CD4-positive, alpha-beta T cell (primary cell): ENCODE results near the gene ATP5F1D. TPM values are rescaled to one million over a fixed set of nuclear protein-coding genes. Genes with fewer than 3 reads are reported as not detected.

ENCODE experiments used
- ATAC-seq: fragments of 200-7000 bp; cut with Tn5 transposase; one replicate; pipeline ENCODE4 v1.10.0; 2022; ENCODE audit warnings: mild to moderate bottlenecking; ENCODE audit not compliant: poor library complexity
- CTCF ChIA-PET: fragments of 350-600 bp; sonication (Branson Sonifier 250); formaldehyde crosslinking; loops from one replicate; lab custom pipeline; 2021; ENCODE audit warnings: antibody characterized with exemption, inconsistent platforms; lab: Charles Lee
- POLR2A ChIA-PET: fragments of 350-600 bp; sonication (Branson Sonifier 250); formaldehyde crosslinking; loops from one replicate; lab custom pipeline; 2021; ENCODE audit warnings: antibody characterized with exemption, inconsistent platforms; lab: Charles Lee
- DNase-seq, 14 experiments: peaks; one replicate each; pipeline ENCODE4 v3.0.0-alpha.2; 2013 to 2020; ENCODE audit warnings: mixed read lengths in 2 of 14
- H3K27ac ChIP-seq, 2 donors: one replicate each; pipeline versions ENCODE4 v1.5.1 to v1.7.0; 2013; ENCODE audit warnings: low read length in 2 of 2, low read depth in 1 of 2, mild to moderate bottlenecking in 1 of 2
- H3K27me3 ChIP-seq, 2 experiments: 1 replicate in 1 of 2; 2 replicates in 1 of 2; pipeline versions ENCODE4 v1.6.1 to v1.7.0; 2013; ENCODE audit warnings: low read length in 2 of 2, control low read depth in 1 of 2, mild to moderate bottlenecking in 1 of 2, moderate library complexity in 1 of 2; ENCODE audit not compliant: insufficient read depth in 2 of 2, control insufficient read depth in 1 of 2
- H3K36me3 ChIP-seq: one replicate; pipeline ENCODE4 v1.6.1; 2013; ENCODE audit warnings: low read length, control low read depth; ENCODE audit not compliant: insufficient read depth
- H3K4me1 ChIP-seq: one replicate; pipeline ENCODE4 v1.6.1; 2013; ENCODE audit warnings: low read length, control low read depth; ENCODE audit not compliant: insufficient read depth
- H3K4me3 ChIP-seq: one replicate; pipeline ENCODE4 v1.5.1; 2013; ENCODE audit warnings: mild to moderate bottlenecking, low read length, moderate library complexity
- H3K9me3 ChIP-seq, 2 experiments: 1 replicate in 1 of 2; 2 replicates in 1 of 2; pipeline versions ENCODE4 v1.6.1 to v1.7.0; 2013; ENCODE audit warnings: low read length in 2 of 2, mild to moderate bottlenecking in 2 of 2, control low read depth in 1 of 2, moderate library complexity in 1 of 2; ENCODE audit not compliant: control insufficient read depth in 1 of 2, insufficient read depth in 1 of 2
- H3K27ac Mint-ChIP-seq: one replicate; pipeline ENCODE4 v1.8.0; 2020; ENCODE audit warnings: mixed read lengths
- H3K27me3 Mint-ChIP-seq: one replicate; pipeline ENCODE4 v1.8.0; 2021; ENCODE audit warnings: mixed read lengths
- H3K36me3 Mint-ChIP-seq: one replicate; pipeline ENCODE4 v1.8.0; 2021; ENCODE audit warnings: low read depth, mixed read lengths
- H3K4me1 Mint-ChIP-seq: one replicate; pipeline ENCODE4 v1.8.0; 2021; ENCODE audit warnings: low read depth, mixed read lengths
- H3K4me3 Mint-ChIP-seq: one replicate; pipeline ENCODE4 v1.8.0; 2020; ENCODE audit warnings: mild to moderate bottlenecking, mixed read lengths
- H3K9me3 Mint-ChIP-seq: one replicate; pipeline ENCODE4 v1.8.0; 2020; ENCODE audit warnings: mixed read lengths
- intact Hi-C, 2 experiments: fragments of 100-400 bp; cut with DNase I in 1 of 2; cut with micrococcal nuclease in 1 of 2; formaldehyde crosslinking; loops; one replicate each; pipeline versions ENCODE4 v1.15.1 to v1.9.0; 2023 to 2025; cut with DNase I, micrococcal nuclease
- total RNA-seq, 174 experiments: library from RNA in 2 of 174; stranded (reverse) in 2 of 174; gene quantifications; one replicate each; pipeline ENCODE4 v1.2.3 and lab custom pipeline; 2021 to 2026
- TF ChIP-seq, protein P1 (sequence below): fragments of 200-600 bp; IDR thresholded peaks from one replicate; pipeline ENCODE4 v1.8.0; 2022; ENCODE audit warnings: antibody characterized with exemption, mild to moderate bottlenecking

The ATP5F1D gene
- total RNA-seq, 2 experiments from 2014 or later, result 77.6 to 92.6 TPM

DNA sequence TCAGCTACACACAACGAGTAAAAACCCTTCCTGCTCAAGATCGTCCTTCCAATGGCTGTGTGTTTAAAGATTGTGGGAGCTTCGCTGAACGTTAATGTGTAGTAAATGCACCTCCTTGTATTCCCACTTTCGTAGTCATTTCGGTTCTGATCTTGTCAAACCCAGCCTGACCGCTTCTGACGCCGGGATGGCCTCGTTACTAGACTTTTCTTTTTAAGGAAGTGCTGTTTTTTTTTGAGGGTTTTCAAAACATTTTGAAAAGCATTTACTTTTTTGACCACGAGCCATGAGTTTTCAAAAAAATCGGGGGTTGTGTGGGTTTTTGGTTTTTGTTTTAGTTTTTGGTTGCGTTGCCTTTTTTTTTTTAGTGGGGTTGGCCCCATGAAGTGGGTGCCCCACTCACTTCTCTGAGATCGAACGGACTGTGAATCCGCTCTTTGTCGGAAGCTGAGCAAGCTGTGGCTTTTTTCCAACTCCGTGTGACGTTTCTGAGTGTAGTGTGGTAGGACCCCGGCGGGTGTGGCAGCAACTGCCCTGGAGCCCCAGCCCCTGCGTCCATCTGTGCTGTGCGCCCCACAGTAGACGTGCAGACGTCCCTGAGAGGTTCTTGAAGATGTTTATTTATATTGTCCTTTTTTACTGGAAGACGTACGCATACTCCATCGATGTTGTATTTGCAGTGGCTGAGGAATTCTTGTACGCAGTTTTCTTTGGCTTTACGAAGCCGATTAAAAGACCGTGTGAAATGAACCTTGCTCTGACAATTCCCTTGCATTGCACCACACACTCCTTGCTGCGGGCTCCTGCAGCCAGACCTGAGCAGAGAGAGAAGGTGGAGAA, 31.1 kb downstream of the ATP5F1D start:
- DNase-seq, result no peak
- Mint-ChIP-seq H3K36me3 (peaks cover 73% of the 10 kb centered on the region), H3K27me3 (no peaks in the 10 kb centered on the region), H3K27ac (peak overlapping the region; percentile 82), H3K4me1 (peaks cover 65% of the 10 kb centered on the region), H3K9me3 (no peaks in the 10 kb centered on the region), H3K4me3 (peak overlapping the region; percentile 81)
- H3K4me3 ChIP-seq, result no peak overlapping the region
- H3K36me3 ChIP-seq, result peaks cover 62% of the 10 kb centered on the region
- intact Hi-C loops, result loop anchor here (10.0 kb wide), 2 partner anchors 132 to 202 kb away; partner anchors contain the start of genes C19orf25 (in 1 of the 2), DAZAP1 (in 1 of the 2) and GAMT (in 1 of the 2)
- TF ChIP-seq, protein P1, sequence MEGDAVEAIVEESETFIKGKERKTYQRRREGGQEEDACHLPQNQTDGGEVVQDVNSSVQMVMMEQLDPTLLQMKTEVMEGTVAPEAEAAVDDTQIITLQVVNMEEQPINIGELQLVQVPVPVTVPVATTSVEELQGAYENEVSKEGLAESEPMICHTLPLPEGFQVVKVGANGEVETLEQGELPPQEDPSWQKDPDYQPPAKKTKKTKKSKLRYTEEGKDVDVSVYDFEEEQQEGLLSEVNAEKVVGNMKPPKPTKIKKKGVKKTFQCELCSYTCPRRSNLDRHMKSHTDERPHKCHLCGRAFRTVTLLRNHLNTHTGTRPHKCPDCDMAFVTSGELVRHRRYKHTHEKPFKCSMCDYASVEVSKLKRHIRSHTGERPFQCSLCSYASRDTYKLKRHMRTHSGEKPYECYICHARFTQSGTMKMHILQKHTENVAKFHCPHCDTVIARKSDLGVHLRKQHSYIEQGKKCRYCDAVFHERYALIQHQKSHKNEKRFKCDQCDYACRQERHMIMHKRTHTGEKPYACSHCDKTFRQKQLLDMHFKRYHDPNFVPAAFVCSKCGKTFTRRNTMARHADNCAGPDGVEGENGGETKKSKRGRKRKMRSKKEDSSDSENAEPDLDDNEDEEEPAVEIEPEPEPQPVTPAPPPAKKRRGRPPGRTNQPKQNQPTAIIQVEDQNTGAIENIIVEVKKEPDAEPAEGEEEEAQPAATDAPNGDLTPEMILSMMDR, result no peak
- no peak for ATAC-seq
- ChIA-PET POLR2A (interaction anchor here (0.8 to 1.9 kb wide), 7 partner anchors 14 to 357 kb away, joined by 3 to 16 read pairs (median 4); no protein-coding TSS in a partner anchor), CTCF (interaction anchor here (4.3 kb wide), 1 partner anchor 28 kb away, joined by 26 read pairs; no protein-coding TSS in a partner anchor)
- no peak overlapping the region for H3K27ac ChIP-seq
- H3K27me3 ChIP-seq, result no peaks in the 10 kb centered on the region
- peaks cover 88% of the 10 kb centered on the region for H3K4me1 ChIP-seq
- H3K9me3 ChIP-seq, result no peaks in the 10 kb centered on the region

GRCh38 chr19:1273263-1274041, 31.9 kb downstream of the ATP5F1D start:
- Histone ChIP-seq H3K36me3 (peaks cover 67% of the 10 kb centered on the region), H3K9me3 (no peaks in the 10 kb centered on the region), H3K4me3 (no peak overlapping the region), H3K4me1 (peaks cover 80% of the 10 kb centered on the region), H3K27ac (no peak overlapping the region), H3K27me3 (no peaks in the 10 kb centered on the region)
- ChIA-PET POLR2A (interaction anchor here (0.7 to 1.8 kb wide), 6 partner anchors 15 to 357 kb away, joined by 3 to 16 read pairs (median 4); no protein-coding TSS in a partner anchor), CTCF (interaction anchor here (4.3 kb wide), 1 partner anchor 29 kb away, joined by 26 read pairs; no protein-coding TSS in a partner anchor)
- peak overlapping the region; percentile 81 for H3K4me3 Mint-ChIP-seq
- peak overlapping the region; percentile 82 for H3K27ac Mint-ChIP-seq
- DNase-seq (peak in 1 of 14 experiments; percentile 23), ATAC-seq (no peak)
- peaks cover 79% of the 10 kb centered on the region for H3K36me3 Mint-ChIP-seq
- intact Hi-C loops, result loop anchor here (10.0 kb wide), 2 partner anchors 131 to 201 kb away; partner anchors contain the start of genes C19orf25 (in 1 of the 2), DAZAP1 (in 1 of the 2) and GAMT (in 1 of the 2)
- H3K9me3 Mint-ChIP-seq, result no peaks in the 10 kb centered on the region
- TF ChIP-seq, protein P1, result no peak
- H3K4me1 Mint-ChIP-seq, result peaks cover 62% of the 10 kb centered on the region
- no peaks in the 10 kb centered on the region for H3K27me3 Mint-ChIP-seq
